Dendritic cell treated with granulocyte-macrophage colony-stimulating factor and Interleukin-4, amounts not matched to agents 40 ng/mL and 50 ng/mL, for 4 days (primary cell): Measurements from ENCODE around the gene ATG7.

Source experiments
- H3K27ac Mint-ChIP-seq: one replicate; pipeline ENCODE4 v1.8.0; 2022; ENCODE audit warnings: mild to moderate bottlenecking, mixed read lengths
- H3K27me3 Mint-ChIP-seq: one replicate; pipeline ENCODE4 v1.8.0; 2022; ENCODE audit warnings: mild to moderate bottlenecking, mixed read lengths
- H3K36me3 Mint-ChIP-seq: one replicate; pipeline ENCODE4 v1.8.0; 2022; ENCODE audit warnings: low read depth, mixed read lengths
- H3K4me1 Mint-ChIP-seq: one replicate; pipeline ENCODE4 v1.8.0; 2022; ENCODE audit warnings: low read depth, mixed read lengths
- H3K4me3 Mint-ChIP-seq: one replicate; pipeline ENCODE4 v1.8.0; 2022; ENCODE audit warnings: mild to moderate bottlenecking, moderate library complexity, mixed read lengths
- H3K9me3 Mint-ChIP-seq: one replicate; pipeline ENCODE4 v1.8.0; 2022; ENCODE audit warnings: mixed read lengths
- intact Hi-C: fragments of 100-400 bp; cut with micrococcal nuclease; formaldehyde crosslinking; loops from one replicate; pipeline ENCODE4 v1.15.0; 2022

ATG7 gene

DNA sequence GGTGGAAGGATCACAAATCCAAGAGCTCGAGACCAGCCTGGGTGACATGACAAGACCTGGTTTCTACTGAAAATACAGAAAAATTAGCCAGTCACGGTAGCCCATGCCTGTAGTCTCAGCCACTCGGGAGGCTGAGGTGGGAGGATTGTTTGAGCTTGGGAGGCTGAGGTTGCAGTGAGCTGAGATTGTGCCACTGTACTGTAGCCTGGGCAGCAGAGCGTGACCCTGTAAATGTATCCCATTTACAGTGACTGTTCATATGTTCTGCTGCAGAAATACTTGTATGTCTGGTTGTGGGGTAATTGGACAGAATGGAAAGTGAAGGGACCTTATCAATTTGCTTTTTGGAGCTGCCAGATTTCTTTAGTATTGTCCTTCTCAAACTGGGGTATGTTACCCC lies 24.9 kb downstream of the ATG7 start:
- no peak overlapping the region for H3K27ac Mint-ChIP-seq
- H3K4me3 Mint-ChIP-seq, result no peak overlapping the region
- H3K36me3 Mint-ChIP-seq, result peaks cover 91% of the 10 kb centered on the region
- no peaks in the 10 kb centered on the region for H3K27me3 Mint-ChIP-seq
- peaks cover 49% of the 10 kb centered on the region for H3K4me1 Mint-ChIP-seq
- no peaks in the 10 kb centered on the region for H3K9me3 Mint-ChIP-seq
- intact Hi-C loops, result no loop called here

DNA sequence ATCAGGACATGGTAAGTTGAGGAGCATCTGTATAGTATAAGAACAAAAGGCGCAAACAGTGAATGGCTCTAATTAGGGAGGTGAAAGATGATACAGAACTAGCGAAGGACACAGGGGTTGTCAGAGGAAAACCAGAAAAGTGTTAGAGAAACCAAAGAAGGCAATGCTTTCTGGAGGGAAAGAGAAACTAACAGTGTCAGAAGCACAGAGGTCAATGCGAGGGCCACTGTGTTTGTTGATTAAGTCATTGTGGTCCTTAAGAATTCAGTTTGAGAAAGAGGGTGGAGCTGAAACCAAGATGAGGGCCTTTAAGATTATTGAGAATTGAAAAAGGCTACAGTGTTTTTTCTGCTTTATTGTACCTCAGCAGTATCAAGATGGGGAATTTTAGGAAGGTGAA lies 28.8 kb downstream of the ATG7 start:
- H3K4me3 Mint-ChIP-seq, result no peak overlapping the region
- peak overlapping the region; percentile 22 for H3K27ac Mint-ChIP-seq
- H3K9me3 Mint-ChIP-seq, result no peaks in the 10 kb centered on the region
- intact Hi-C loops, result no loop called here
- no peaks in the 10 kb centered on the region for H3K27me3 Mint-ChIP-seq
- H3K36me3 Mint-ChIP-seq, result peaks cover 97% of the 10 kb centered on the region
- H3K4me1 Mint-ChIP-seq, result peaks cover 52% of the 10 kb centered on the region

DNA sequence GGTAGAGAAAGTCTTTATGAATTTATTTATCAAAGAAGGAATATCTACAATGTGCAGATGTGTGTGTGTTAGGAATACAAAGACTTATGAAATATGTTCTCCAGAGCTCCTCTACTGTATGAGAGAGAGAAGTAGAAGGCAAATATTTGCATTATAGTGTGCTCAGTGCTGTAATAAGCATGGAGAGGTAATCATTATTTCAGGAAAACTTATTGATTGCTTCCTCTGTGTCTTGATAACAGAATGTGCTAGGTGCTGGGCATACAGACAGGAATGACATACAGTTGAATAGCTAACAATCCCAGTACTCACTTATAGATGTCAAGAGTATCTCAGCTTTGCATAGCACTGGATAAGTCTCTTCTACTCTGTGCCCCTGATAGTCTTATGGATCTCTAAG lies 30.2 kb downstream of the ATG7 start:
- Mint-ChIP-seq H3K27ac (no peak overlapping the region), H3K4me1 (peaks cover 54% of the 10 kb centered on the region), H3K27me3 (no peaks in the 10 kb centered on the region), H3K36me3 (peaks cover 97% of the 10 kb centered on the region), H3K4me3 (no peak overlapping the region), H3K9me3 (no peaks in the 10 kb centered on the region)
- intact Hi-C loops, result no loop called here

DNA sequence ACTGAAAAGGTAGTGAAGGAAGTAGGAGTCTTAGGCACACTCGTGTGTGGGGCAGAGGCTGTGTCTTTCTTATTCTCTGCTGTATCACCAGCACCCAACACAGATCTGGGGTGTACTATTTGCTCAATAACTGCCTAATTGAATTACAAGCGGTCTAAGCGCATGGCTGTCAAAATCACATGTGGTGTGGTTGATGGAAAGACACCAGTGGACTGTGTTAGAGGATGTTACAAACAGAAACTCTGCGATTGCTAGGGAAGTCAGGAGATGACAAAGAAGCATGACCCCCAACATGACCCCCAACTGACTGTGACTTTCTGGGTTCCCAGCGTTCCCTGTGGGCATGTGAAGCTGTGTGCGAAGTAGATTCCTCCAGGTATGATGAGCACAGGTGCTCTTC lies 32.0 kb downstream of the ATG7 start:
- Mint-ChIP-seq H3K36me3 (peaks cover 96% of the 10 kb centered on the region), H3K27ac (peak overlapping the region; percentile 57), H3K4me3 (no peak overlapping the region), H3K9me3 (no peaks in the 10 kb centered on the region), H3K4me1 (peaks cover 62% of the 10 kb centered on the region), H3K27me3 (no peaks in the 10 kb centered on the region)
- intact Hi-C loops, result no loop called here

DNA sequence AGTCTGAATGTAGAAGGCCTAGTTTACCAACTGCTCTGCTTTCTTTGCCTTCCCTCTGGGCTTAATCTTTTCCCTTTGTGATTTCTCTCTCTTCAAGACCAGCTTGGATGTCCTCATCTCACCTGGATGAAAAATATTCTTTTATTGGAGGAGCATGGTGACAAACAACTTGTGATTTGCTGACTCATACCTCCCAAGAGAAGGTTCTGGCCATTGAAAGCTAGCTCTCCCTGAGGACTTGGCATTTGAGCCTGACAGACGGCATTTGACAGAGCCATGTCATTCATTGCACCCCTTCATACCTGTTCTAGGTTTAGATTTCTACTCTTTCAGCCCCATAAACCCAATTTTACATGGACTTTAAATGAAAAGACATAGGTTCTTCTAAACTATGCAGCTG lies 33.3 kb downstream of the ATG7 start:
- intact Hi-C loops, result loop anchor here (5.0 kb wide), 1 partner anchor 33 kb away; the partner anchor contains the start of gene ATG7
- no peak overlapping the region for H3K4me3 Mint-ChIP-seq
- peaks cover 62% of the 10 kb centered on the region for H3K4me1 Mint-ChIP-seq
- H3K27ac Mint-ChIP-seq, result peak overlapping the region; percentile 57
- peaks cover 96% of the 10 kb centered on the region for H3K36me3 Mint-ChIP-seq
- H3K9me3 Mint-ChIP-seq, result no peaks in the 10 kb centered on the region
- H3K27me3 Mint-ChIP-seq, result no peaks in the 10 kb centered on the region

DNA sequence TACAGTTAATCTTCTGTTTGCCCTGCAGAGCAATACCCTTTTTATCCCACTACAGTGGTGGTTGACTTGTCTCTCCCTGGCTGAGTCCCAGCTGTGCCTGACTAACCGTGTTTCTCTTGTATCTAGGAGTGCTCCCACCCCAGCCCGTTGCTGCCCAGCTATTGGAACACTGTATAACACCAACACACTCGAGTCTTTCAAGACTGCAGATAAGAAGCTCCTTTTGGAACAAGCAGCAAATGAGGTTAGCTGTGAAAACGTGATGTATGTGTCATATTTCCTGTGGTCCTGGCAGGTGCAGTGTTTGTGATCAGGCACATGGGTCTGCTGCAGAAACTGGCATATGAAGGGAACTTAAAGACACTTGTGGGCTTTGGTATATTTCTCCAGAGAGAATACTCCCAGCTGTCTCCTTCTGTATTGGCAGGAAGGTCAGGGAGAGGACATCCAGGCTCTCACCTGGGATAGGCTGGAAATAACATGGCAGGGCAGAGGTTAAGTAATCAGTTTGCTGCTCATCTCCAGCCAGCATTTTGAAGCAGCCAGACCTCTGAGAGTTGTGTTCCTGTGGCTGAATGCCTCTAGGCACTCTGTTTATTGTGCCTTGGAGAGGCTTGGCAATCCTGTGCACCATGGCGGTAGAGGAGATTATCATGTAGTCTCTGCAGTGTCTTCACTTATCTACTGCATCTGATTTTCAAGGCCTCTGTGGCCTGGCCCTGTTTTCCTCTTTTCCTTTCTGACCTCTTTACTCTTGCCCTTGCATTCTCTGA lies 34.8 kb downstream of the ATG7 start:
- H3K36me3 Mint-ChIP-seq, result peaks cover 97% of the 10 kb centered on the region
- H3K9me3 Mint-ChIP-seq, result no peaks in the 10 kb centered on the region
- intact Hi-C loops, result loop anchor here (5.0 kb wide), 1 partner anchor 35 kb away; the partner anchor contains the start of gene ATG7
- no peaks in the 10 kb centered on the region for H3K27me3 Mint-ChIP-seq
- peak overlapping the region; percentile 95 for H3K27ac Mint-ChIP-seq
- no peak overlapping the region for H3K4me3 Mint-ChIP-seq
- H3K4me1 Mint-ChIP-seq, result peaks cover 54% of the 10 kb centered on the region

DNA sequence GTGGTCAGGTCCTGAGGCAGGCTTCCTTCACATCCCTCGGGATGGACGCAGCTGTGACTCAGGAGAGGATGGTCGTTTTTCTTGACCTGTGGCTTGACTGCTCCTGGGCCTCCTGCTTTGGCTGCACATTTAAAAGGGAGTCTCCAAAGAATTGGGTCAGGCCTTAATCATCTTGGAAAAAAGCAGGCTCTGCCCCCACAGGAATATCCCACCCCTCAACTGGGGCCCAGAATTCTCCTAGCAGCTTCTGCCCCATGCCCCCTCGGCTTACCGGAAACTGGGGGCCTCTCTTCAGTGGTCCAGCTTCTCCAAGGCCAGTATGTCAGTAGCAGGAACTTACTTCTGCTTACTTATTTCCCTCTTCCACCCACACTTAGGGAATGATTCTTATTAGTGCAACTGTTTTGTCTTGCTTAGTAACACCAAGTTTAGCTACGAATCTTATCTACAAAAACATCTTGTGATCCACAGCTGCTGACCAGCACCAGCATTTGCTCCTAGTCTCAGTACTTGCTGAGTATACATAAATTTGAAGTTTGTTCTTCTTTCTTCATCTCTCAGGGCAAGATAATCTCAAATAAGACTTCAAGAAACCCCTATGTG lies 35.7 kb downstream of the ATG7 start:
- H3K4me3 Mint-ChIP-seq, result peak overlapping the region; percentile 28
- no peaks in the 10 kb centered on the region for H3K27me3 Mint-ChIP-seq
- peak overlapping the region; percentile 95 for H3K27ac Mint-ChIP-seq
- intact Hi-C loops, result loop anchor here (5.0 kb wide), 1 partner anchor 36 kb away; the partner anchor contains the start of gene ATG7
- no peaks in the 10 kb centered on the region for H3K9me3 Mint-ChIP-seq
- H3K36me3 Mint-ChIP-seq, result peaks cover 97% of the 10 kb centered on the region
- peaks cover 54% of the 10 kb centered on the region for H3K4me1 Mint-ChIP-seq

DNA sequence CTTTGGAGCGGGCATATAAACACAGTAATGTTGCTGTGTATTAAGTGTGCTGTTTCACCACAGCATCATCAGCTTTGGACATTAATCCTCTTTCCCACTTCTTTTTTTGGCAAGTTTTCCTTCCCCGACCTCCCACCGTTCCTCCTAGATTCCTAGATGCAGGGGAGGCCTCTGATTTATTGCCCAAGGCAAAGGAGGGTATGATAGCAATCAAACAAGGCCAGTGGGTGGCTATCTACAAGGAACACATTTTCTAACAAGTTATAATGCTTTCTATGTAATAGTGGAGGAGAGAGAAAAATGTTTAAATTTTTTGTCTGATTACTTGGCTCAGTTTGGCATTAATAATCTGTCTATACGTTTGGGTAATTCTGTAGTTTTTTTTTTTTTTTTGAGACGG lies 38.1 kb downstream of the ATG7 start:
- intact Hi-C loops, result no loop called here
- Mint-ChIP-seq H3K9me3 (no peaks in the 10 kb centered on the region), H3K4me3 (no peak overlapping the region), H3K27me3 (no peaks in the 10 kb centered on the region), H3K4me1 (peaks cover 42% of the 10 kb centered on the region), H3K27ac (no peak overlapping the region), H3K36me3 (peaks cover 97% of the 10 kb centered on the region)

DNA sequence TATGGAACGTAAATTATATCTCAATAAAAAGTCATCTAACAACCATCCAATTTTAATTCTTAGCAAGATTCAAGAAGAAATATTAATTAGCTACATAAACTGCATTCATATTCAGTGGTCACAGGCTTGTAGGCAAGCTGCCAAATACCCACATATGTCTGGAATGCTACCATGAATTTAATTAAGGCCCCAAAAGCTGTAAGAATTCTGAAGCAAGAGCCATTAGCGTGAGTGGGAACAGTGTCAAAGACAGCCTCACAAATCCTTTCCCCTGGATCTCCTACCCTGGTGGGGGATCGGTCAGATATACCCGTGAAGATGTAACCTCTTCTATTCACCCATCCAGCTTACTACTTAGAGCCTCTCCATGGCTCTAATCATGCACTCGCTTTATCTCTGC lies 40.0 kb downstream of the ATG7 start:
- H3K4me3 Mint-ChIP-seq, result no peak overlapping the region
- intact Hi-C loops, result no loop called here

DNA sequence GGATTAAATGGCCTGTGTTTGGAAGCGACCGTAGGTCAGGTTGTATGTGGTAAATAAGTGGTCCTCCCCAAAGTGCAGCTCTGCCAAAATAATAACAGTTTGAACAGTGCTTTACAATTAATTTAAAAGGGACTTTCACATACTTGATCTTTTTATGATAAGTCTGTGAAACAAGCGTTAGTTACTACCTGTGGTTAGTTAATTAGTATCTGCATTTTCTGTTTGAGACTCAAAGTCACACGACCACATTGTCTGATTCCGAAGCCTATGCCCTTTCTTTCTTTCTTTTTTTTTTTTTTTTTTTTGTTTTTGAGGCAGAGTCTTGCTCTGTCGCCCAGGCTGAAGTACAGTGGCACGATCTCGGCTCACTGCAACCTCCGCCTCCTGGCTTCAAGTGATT lies 45.1 kb downstream of the ATG7 start:
- Mint-ChIP-seq H3K36me3 (peaks cover 100% of the 10 kb centered on the region), H3K27ac (no peak overlapping the region), H3K4me1 (no peaks in the 10 kb centered on the region), H3K9me3 (no peaks in the 10 kb centered on the region), H3K27me3 (no peaks in the 10 kb centered on the region), H3K4me3 (no peak overlapping the region)
- intact Hi-C loops, result no loop called here

More for the DNA sequence above, 40.0 kb downstream of the ATG7 start:
- Mint-ChIP-seq H3K4me1 (peaks cover 24% of the 10 kb centered on the region), H3K36me3 (peaks cover 97% of the 10 kb centered on the region), H3K27ac (no peak overlapping the region), H3K9me3 (no peaks in the 10 kb centered on the region), H3K27me3 (no peaks in the 10 kb centered on the region)

DNA sequence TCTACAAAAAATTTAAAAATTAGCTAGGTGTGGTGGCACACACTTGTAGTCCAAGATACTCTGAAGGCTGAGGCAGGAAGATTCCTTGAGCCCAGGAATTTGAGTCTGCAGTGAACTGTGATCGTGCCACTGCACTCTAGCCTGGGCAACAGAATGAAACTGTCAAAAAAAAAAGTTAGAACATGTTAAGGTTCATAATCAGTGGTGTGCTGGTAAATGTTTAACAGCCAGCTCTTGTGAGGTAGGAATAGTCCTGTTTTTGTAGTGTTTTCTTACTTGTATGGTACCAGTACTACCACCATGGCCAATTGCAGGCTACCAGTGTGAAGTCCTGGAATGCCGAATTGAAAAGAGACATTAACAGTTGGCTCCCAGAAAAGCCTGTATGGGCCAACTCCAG lies 50.7 kb downstream of the ATG7 start:
- Mint-ChIP-seq H3K27me3 (no peaks in the 10 kb centered on the region), H3K9me3 (no peaks in the 10 kb centered on the region), H3K4me3 (no peak overlapping the region), H3K27ac (no peak overlapping the region), H3K36me3 (peaks cover 91% of the 10 kb centered on the region), H3K4me1 (no peaks in the 10 kb centered on the region)
- intact Hi-C loops, result no loop called here

DNA sequence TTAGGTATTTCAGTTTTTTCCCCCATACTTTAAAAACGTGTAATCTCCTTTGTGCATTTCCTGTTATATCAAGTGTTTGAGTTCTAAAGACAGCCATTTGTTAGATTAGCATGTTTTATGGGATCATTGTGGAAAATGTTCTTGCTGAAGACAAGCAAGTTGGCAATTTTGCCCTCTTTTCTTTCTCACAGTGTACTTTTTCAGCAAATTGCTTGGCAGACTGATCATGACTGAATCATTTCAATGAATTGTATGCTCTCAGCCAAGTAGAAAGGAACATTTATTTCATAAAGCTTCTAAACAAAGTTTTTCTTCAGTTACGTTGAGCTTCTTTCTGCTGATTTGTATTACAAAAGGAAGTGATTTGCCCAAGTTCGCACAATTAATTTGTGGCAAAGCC lies 51.6 kb downstream of the ATG7 start:
- Mint-ChIP-seq H3K9me3 (no peaks in the 10 kb centered on the region), H3K4me1 (no peaks in the 10 kb centered on the region), H3K36me3 (peaks cover 83% of the 10 kb centered on the region), H3K4me3 (no peak overlapping the region), H3K27ac (no peak overlapping the region), H3K27me3 (no peaks in the 10 kb centered on the region)
- intact Hi-C loops, result no loop called here

DNA sequence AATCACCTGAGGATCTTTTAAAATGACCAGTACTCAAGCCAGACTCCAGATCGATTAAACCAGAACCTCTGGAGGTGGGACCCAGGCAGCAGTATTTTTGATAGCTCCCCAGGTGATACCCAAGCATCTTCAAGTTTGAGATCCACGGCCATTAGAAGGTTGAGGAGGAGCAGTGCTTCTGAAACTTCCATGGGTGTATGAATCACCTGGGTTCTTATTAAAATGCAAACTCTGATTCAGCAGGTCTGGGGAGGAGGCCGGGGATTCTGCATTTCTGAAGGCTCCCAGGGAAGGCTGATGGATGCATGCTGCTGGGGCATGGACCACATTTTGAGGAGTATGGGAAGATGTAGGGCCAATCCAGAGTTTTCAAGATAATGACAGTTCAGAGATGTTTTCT lies 55.4 kb downstream of the ATG7 start:
- no peak overlapping the region for H3K4me3 Mint-ChIP-seq
- H3K27me3 Mint-ChIP-seq, result no peaks in the 10 kb centered on the region
- peaks cover 77% of the 10 kb centered on the region for H3K36me3 Mint-ChIP-seq
- no peaks in the 10 kb centered on the region for H3K9me3 Mint-ChIP-seq
- intact Hi-C loops, result loop anchor here (5.0 kb wide), 1 partner anchor 70 kb away; no protein-coding TSS in a partner anchor
- H3K4me1 Mint-ChIP-seq, result peaks cover 12% of the 10 kb centered on the region
- H3K27ac Mint-ChIP-seq, result no peak overlapping the region

DNA sequence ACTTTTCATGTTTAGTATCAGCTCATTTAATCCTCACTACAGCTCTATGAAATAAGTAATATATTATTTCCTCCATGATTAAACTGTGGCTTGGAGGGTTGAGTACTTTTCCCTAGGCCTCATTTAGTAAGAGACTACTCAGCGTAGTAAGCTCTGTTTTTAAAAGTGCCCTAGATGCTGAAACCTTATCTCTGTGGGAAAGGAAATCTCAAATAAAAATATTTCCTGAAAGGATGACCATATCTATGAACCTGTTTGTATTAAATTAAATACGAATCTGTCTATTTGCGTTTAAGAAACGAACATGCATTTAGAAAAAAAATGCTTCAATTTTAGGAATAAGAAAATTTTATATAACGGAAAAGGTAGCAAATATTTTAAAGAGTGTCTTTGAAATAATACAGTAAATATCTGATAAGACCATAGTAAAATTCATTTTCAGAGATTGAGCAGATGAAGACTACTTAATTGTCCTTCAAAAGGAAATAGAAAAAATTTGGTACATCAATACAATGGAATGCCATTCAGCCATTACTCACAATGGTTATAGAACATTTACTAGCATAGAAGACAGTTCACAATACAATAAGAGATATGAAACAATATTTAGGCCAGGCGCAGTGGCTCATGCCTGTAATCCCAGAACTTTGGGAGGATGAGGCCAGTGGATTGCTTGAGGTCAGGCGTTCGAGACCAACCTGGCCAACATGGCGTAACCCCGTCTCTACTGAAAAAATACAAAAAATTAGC lies 56.2 kb downstream of the ATG7 start:
- no peaks in the 10 kb centered on the region for H3K27me3 Mint-ChIP-seq

More for the DNA sequence above, 56.2 kb downstream of the ATG7 start:
- Mint-ChIP-seq H3K27ac (no peak overlapping the region), H3K4me3 (no peak overlapping the region), H3K4me1 (peaks cover 12% of the 10 kb centered on the region), H3K36me3 (peaks cover 75% of the 10 kb centered on the region), H3K9me3 (no peaks in the 10 kb centered on the region)
- intact Hi-C loops, result loop anchor here (5.0 kb wide), 1 partner anchor 71 kb away; no protein-coding TSS in a partner anchor
